Glomerular visceral epithelial cell (primary cell): ENCODE data around the gene TRIM64C.
"Not testable (repeated sequence)": the region's sequence is repeated elsewhere in the genome, so short reads cannot be mapped to it uniquely, and the experiment has no call there.

Experiments used
- DNase-seq: peaks from one replicate; pipeline ENCODE4 v3.0.0-alpha.2; 2016; ENCODE audit errors: extremely low spot score

TRIM64C gene, protein sequence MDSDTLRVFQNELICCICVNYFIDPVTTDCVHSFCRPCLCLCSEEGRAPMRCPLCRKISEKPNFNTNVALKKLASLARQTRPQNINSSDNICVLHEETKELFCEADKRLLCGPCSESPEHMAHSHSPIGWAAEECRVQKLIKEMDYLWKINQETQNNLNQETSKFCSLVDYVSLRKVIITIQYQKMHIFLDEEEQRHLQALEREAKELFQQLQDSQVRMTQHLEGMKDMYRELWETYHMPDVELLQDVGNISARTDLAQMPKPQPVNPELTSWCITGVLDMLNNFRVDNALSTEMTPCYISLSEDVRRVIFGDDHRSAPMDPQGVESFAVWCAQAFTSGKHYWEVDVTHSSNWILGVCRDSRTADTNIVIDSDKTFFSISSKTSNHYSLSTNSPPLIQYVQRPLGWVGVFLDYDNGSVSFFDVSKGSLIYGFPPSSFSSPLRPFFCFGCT

DNA sequence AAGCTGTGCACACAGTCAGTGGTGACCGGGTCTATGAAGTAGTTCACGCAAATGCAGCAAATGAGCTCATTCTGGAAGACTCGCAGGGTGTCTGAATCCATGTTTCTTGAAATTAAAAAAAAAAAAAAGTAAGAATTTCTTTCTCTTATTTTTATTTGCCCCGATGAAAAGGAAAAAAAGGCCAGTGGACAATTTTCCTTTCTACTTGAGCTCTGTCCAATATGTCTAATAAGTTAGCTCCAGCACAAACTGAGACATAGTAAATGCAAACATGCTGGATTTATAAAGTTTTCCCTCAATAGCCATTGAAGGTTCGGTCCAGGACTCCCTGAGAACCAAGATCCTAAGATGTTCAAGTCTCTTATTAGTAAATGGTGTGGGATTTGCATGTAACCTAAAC lies at the start of gene TRIM64C:
TSS of gene TRIM64C (minus strand) at position 101 of the 400 bp plus-strand sequence. CDS start at position 101, 0 bp downstream.
- DNase-seq: not testable (repeated sequence)

DNA sequence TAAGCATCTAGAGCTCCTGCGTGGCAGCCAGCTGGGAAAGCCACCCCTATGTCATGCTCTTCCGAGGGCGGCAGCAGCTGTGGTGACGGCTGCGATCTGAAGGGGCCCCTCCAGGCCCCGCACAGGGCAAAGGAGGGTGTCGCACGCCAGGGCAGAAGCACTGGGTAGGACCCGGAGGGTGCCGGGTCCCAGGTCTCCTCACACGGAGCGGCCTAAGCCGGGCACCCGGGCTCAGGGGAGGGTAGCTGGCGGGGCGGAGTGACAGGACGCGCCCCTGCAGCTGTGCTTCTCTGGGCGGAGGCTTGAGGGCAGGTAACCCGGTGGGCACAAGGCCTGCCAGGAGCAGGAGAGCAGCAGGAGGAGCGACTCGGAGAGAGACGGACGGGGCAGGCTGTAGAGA lies 43.4 kb upstream of the TRIM64C start:
- DNase-seq: not testable (repeated sequence)

- not testable (repeated sequence) for DNase-seq
Observed at GRCh38 chr11:49069897-49070296, 11.0 kb upstream of the TRIM64C start.

DNA sequence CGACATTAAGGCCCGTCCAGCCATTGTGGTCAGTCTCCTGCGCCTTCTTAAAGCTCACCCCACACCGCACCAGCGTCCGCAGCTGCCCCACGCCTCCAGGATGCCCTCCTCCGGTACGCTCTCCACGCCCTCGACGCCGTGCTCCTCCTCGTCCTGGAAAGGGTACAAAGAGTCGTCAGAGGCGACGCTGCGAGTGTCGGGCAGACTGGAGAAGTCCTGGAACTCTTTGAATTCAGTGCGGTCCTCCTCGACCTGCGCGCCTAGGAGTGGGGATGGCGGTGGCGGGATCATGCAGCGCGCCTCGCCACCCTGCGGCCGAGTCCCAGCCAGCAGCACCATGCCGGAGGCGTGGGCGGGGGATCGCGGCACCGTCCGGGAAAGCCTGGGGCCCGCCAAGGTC lies 9.1 kb downstream of the TRIM64C start:
- not testable (repeated sequence) for DNase-seq

DNA sequence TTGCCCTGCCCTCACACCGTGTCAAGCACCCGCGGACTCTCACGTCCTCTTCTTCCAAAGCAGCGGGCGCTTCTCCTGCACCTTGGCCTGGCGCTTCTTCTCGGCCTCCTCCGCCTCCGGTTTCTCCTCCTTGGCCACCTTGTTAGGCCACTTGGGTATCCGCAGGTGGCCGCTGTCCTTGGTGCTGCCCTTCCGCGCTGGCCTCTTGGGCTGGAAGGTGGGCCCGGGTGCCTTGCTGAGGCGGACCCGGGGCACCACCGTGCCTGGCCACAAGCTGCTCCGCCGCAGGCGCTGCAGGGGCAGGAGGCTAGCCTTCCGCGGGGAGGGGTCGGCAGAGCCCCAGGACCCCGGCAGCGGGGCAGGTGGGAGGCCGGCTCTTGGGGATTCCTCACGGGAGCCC lies 10.7 kb downstream of the TRIM64C start:
- not testable (repeated sequence) for DNase-seq

- not testable (repeated sequence) for DNase-seq
Observed at GRCh38 chr11:49028523-49028922, 30.4 kb downstream of the TRIM64C start, which contains the start of gene TRIM49B. Gene TRIM49B, plus strand, starts transcription at chr11:49028823. Its CDS starts 2,777 bp downstream, at chr11:49031600.
